Retinal pigment epithelial cell (primary cell): ENCODE data around the gene FMNL1.
A peak's percentile ranks its signal among the peaks of the same experiment; 100 is the strongest.

ENCODE experiments used
- DNase-seq: peaks from one replicate; pipeline ENCODE4 v3.0.0-alpha.2; 2010; ENCODE audit warnings: low read depth
- H3K4me3 ChIP-seq: 2 replicates; pipeline ENCODE4 v1.5.1; 2011; ENCODE audit warnings: mild to moderate bottlenecking, low read length, control low read depth, moderate library complexity
- TF ChIP-seq, protein P1 (sequence below): conservative IDR thresholded peaks from 2 replicates; pipeline ENCODE4 v1.5.1; 2011; ENCODE audit warnings: low read depth, low read length, control low read depth, inconsistent platforms

The FMNL1 gene

GRCh38 chr17:45266372-45266926 is 44.8 kb downstream of the FMNL1 start:
- DNase-seq = no peak
- H3K4me3 ChIP-seq = no peak overlapping the region
- TF ChIP-seq, protein P1, sequence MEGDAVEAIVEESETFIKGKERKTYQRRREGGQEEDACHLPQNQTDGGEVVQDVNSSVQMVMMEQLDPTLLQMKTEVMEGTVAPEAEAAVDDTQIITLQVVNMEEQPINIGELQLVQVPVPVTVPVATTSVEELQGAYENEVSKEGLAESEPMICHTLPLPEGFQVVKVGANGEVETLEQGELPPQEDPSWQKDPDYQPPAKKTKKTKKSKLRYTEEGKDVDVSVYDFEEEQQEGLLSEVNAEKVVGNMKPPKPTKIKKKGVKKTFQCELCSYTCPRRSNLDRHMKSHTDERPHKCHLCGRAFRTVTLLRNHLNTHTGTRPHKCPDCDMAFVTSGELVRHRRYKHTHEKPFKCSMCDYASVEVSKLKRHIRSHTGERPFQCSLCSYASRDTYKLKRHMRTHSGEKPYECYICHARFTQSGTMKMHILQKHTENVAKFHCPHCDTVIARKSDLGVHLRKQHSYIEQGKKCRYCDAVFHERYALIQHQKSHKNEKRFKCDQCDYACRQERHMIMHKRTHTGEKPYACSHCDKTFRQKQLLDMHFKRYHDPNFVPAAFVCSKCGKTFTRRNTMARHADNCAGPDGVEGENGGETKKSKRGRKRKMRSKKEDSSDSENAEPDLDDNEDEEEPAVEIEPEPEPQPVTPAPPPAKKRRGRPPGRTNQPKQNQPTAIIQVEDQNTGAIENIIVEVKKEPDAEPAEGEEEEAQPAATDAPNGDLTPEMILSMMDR = no peak

DNA sequence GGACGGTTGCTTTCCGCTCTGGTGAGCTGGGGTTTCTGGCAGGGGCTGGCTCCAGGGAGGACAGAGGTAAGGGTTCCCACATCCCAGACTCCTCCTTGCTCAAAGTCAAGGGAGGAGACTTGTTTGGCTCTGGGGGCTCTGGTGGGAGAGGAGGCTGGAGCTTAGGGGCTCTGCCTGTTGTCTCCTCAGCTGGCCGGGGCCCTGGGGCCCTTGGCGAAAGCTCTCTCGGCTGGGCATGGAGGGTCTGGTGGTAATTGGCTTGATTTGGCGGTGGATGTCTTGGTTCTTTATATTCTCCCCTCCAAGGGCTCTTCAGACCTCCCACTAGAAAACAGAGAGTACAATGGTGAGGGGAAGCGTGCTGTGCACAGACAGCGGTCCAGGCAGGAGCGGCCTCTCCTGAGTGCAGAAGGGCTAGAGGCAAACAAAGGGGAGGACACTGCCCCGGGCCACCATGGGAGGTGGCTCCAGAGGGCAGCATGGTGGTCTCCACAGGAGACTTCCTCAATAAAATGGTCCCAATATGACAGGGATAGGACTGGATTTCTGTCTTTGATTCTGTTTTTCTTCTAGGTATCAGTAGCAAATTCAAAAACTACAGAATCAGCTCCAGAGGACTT is 45.9 kb downstream of the FMNL1 start:
- no peak overlapping the region for H3K4me3 ChIP-seq
- TF ChIP-seq, protein P1 = no peak
- no peak for DNase-seq

GRCh38 chr17:45269912-45270311 is 48.2 kb downstream of the FMNL1 start:
- no peak overlapping the region for H3K4me3 ChIP-seq
- no peak for DNase-seq
- TF ChIP-seq, protein P1 = no peak

DNA sequence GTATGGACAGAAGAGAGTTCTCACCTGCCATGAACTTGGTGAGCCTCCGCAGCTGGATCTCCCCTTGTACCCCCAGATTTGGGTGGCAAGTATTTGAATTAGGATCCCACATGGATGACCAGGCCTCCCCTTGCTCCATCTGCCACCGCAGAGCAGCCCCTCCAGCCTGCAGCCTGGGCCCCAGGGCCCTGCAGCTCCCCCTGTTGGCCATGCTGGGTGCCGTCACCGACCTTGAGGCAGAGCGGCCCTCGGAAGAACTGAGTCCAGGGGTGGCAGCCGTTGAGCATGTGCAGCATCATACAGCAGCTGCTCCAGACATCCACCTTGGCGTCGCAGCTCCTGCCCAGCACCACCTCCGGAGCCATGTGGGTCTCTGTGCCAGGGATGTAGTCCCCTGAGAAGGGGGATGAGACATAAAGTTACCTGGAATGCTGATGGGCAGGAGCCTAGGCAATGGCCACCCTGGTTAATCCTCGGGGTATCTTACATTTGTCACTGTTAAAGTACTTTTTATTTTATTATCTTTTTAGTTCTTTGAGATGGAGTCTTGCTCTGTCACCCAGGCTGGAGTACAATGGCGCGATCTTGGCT is 49.2 kb downstream of the FMNL1 start:
- no peak overlapping the region for H3K4me3 ChIP-seq
- TF ChIP-seq, protein P1 = peak; percentile 69

DNA sequence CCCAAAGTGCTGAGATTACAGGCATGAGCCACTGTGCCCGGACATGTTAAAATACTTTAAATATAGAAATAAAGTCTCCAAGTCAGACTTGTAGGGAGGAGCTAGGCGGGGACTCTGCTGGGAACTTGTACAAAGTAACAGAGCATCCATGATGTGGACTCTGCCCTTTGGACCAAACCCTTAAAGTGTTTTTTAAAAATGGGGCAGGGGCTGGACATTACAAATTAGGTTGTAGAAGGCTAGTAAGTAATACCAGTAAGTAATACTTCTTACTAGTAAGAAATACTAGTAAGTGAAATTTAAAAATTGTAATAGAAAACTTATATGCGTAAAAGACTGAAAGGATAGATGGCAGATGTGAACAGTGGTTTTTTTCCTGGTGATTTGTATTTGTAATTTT is 49.9 kb downstream of the FMNL1 start:
- no peak for DNase-seq
- TF ChIP-seq, protein P1 = no peak
- no peak overlapping the region for H3K4me3 ChIP-seq

More for the DNA sequence above, 49.2 kb downstream of the FMNL1 start:
- no peak for DNase-seq

DNA sequence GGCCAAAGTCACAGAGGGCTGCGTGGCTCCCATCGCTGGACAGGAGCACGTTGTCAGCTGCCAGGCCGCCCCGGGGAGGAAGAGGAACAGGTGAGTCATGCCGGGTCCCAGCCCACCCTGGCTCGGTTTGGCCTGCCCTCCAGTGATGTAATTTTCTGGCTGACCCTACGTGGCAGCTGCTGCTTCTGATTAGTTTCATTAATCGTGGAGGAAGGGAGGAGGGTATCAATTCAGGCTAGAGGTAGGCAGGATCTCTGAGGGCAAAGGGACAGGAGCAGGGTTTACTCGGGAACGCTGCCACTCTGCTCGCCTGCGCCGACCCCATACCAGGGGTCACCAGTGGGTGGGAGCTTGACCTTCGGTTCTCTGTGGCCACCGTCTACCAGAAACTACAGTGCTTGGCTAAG is 51.9 kb downstream of the FMNL1 start:
- TF ChIP-seq, protein P1 = no peak
- H3K4me3 ChIP-seq = no peak overlapping the region
- DNase-seq = no peak

GRCh38 chr17:45274033-45274432 is 52.3 kb downstream of the FMNL1 start:
- H3K4me3 ChIP-seq = no peak overlapping the region
- no peak for DNase-seq
- TF ChIP-seq, protein P1 = no peak
